ENCODE results near the gene AURKA. TPM values are rescaled to one million over a fixed set of nuclear protein-coding genes. Genes with fewer than 3 reads are reported as not detected.
"Not testable (repeated sequence)": the region's sequence is repeated elsewhere in the genome, so short reads cannot be mapped to it uniquely, and the experiment has no call there.

Gene AURKA
- total RNA-seq, 2 donors from 2014 or later: 110 to 142 TPM

- H3K27me3 Mint-ChIP-seq (ENCODE audit: low read depth): peaks cover 75% of the 10 kb centered on the region
- no peaks in the 10 kb centered on the region for H3K9me3 Mint-ChIP-seq
- ATAC-seq (replicated peaks in 1 of 2) (no peak), DNase-seq (no peak)
- no peak overlapping the region for H3K4me3 Mint-ChIP-seq
- peaks cover 4% of the 10 kb centered on the region for H3K4me1 Mint-ChIP-seq (ENCODE audit: low read depth)
- H3K27ac Mint-ChIP-seq: no peak overlapping the region
- H3K36me3 Mint-ChIP-seq (ENCODE audit: insufficient read depth in 2 of 2): no peaks in the 10 kb centered on the region
Observed at GRCh38 chr20:56342783-56343182, 49.2 kb downstream of the AURKA start.

GRCh38 chr20:56336709-56337108 lies 55.3 kb downstream of the AURKA start:
- not testable (repeated sequence) for H3K4me1 Mint-ChIP-seq (ENCODE audit: low read depth); H3K27ac Mint-ChIP-seq; H3K4me3 Mint-ChIP-seq; H3K36me3 Mint-ChIP-seq (ENCODE audit: insufficient read depth in 2 of 2); DNase-seq; ATAC-seq (replicated peaks in 1 of 2); H3K9me3 Mint-ChIP-seq
- H3K27me3 Mint-ChIP-seq (ENCODE audit: low read depth): peaks cover 49% of the 10 kb centered on the region

DNA sequence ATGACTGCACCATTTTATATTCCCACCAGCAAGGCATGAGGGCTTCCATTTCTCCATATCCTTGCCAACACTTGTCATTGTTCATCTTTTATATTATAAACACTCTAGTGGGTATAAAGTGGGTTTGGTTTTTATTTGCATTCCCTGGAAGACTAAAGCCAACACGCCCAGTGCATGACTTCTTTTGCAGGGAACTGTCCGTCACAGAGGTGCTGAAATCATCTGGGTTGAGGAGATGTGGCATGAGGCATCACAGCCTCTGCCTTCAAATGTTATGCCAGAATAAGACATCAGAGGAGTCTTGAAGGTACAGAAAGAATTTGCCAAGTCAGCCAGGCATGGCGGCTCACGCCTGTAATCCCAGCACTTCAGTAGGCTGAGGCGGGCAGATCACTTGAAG lies 63.2 kb downstream of the AURKA start:
- Mint-ChIP-seq H3K4me1 (ENCODE audit: low read depth) (no peaks in the 10 kb centered on the region), H3K27ac (no peak overlapping the region), H3K4me3 (no peak overlapping the region), H3K9me3 (no peaks in the 10 kb centered on the region), H3K36me3 (ENCODE audit: insufficient read depth in 2 of 2) (no peaks in the 10 kb centered on the region), H3K27me3 (ENCODE audit: low read depth) (peaks cover 14% of the 10 kb centered on the region)
- DNase-seq (peak in 1 of 2 donors; percentile 3), ATAC-seq (replicated peaks in 1 of 2) (no peak)

DNA sequence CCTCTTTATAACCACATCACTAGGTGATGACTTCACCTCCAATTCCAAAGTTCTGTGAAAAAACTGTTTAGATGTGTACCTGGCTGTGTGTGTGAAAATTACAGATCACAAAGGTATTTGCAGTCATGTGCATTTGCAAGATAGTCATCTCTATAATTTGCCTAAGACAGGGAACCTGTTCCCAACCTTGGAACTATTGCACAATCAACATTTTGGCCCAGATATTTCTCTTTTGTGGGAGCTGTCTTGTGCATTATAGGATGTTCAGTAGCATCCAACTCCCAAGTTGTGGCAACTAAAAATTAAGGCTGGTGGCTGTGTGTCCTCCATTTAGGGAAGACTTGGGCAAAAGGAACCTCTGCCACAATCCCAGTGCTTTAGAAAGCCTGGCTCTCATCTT lies 67.2 kb downstream of the AURKA start:
- H3K27me3 Mint-ChIP-seq (ENCODE audit: low read depth): peaks cover 6% of the 10 kb centered on the region
- H3K36me3 Mint-ChIP-seq (ENCODE audit: insufficient read depth in 2 of 2): no peaks in the 10 kb centered on the region
- ATAC-seq (replicated peaks in 1 of 2) (no peak), DNase-seq (no peak)
- no peaks in the 10 kb centered on the region for H3K9me3 Mint-ChIP-seq
- H3K4me1 Mint-ChIP-seq (ENCODE audit: low read depth): no peaks in the 10 kb centered on the region
- H3K4me3 Mint-ChIP-seq: no peak overlapping the region
- H3K27ac Mint-ChIP-seq: no peak overlapping the region

DNA sequence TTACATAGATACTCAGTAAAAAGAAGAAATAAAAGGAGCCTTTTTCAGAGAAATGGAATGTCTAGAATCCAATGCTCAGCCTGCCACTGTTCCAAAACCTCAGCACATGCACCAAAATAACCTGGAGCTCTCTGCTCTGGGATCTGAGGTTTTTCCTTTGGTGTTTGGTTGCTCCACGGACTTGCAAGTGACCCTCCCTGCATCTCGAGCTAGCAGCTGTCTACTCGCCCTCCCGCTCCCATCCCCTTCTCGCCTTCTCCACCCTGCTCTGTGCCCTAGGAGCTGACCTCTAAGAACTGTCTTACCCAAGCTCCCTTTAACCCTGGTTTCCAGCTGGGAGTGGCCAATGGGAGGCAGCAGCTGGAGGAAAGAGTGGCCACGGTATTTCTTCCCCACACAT lies 68.4 kb downstream of the AURKA start:
- no peak for ATAC-seq (replicated peaks in 1 of 2)
- Mint-ChIP-seq H3K4me1 (ENCODE audit: low read depth) (no peaks in the 10 kb centered on the region), H3K36me3 (ENCODE audit: insufficient read depth in 2 of 2) (no peaks in the 10 kb centered on the region), H3K27me3 (ENCODE audit: low read depth) (peaks cover 6% of the 10 kb centered on the region), H3K4me3 (no peak overlapping the region), H3K9me3 (no peaks in the 10 kb centered on the region), H3K27ac (no peak overlapping the region)
- no peak for DNase-seq

DNA sequence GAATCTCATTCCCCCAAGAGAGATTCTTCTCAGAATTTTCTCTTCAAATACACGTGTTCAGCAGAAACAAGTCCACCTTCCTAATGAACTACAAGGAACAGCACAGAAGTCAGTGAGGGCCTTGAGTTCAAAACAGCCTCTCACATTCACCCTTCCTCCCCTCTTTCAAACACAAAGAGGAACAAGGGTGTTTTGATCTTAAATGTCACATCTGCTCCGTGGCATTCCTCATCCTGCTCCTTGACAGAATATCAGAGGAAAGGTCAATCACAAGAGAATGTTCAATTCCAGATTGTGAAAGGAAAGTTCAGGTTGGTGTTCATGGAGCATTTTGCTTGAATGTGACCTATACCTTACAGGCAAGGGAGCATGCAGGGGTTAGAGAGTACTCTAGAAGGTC lies 68.8 kb downstream of the AURKA start:
- Mint-ChIP-seq H3K4me1 (ENCODE audit: low read depth) (no peaks in the 10 kb centered on the region), H3K36me3 (ENCODE audit: insufficient read depth in 2 of 2) (no peaks in the 10 kb centered on the region), H3K9me3 (no peaks in the 10 kb centered on the region), H3K27ac (no peak overlapping the region), H3K4me3 (no peak overlapping the region), H3K27me3 (ENCODE audit: low read depth) (peaks cover 6% of the 10 kb centered on the region)
- ATAC-seq (replicated peaks in 1 of 2) (no peak), DNase-seq (no peak)

- Mint-ChIP-seq H3K36me3 (ENCODE audit: insufficient read depth in 2 of 2) (no peaks in the 10 kb centered on the region), H3K27ac (no peak overlapping the region), H3K9me3 (no peaks in the 10 kb centered on the region), H3K4me1 (ENCODE audit: low read depth) (no peaks in the 10 kb centered on the region), H3K4me3 (no peak overlapping the region), H3K27me3 (ENCODE audit: low read depth) (peaks cover 6% of the 10 kb centered on the region)
- ATAC-seq (replicated peaks in 1 of 2): no peak
- DNase-seq: no peak
Observed at GRCh38 chr20:56322681-56323080, 69.3 kb downstream of the AURKA start.

Other genes starting within 250 kb of the AURKA start
- gene MC3R, start 143.5 kb downstream of the AURKA start, total RNA-seq: not detected
- gene FAM210B, start 33.2 kb downstream of the AURKA start, total RNA-seq: 1 to 10 TPM; 4.6 to 4.9 TPM
- gene CSTF1, start 430 bp upstream of the AURKA start, total RNA-seq: 10 to 100 TPM; 63.7 to 74.5 TPM
- gene CASS4, start 20.0 kb upstream of the AURKA start, total RNA-seq: 1 to 10 TPM; 3.5 to 6.9 TPM
- 10 to 100 TPM; 80.8 to 82.7 TPM for gene RTF2, start 76.4 kb upstream of the AURKA start, total RNA-seq
- 1 to 10 TPM; 1.7 to 2.2 TPM for gene FAM209A, start 132.5 kb upstream of the AURKA start, total RNA-seq
- 1 to 10 TPM; 1.3 to 1.7 TPM for gene FAM209B, start 141.0 kb upstream of the AURKA start, total RNA-seq
- under 1 TPM in 1 of 2 donors, not detected in 1; 0.07 TPM for gene TFAP2C, start 237.1 kb upstream of the AURKA start, total RNA-seq

Data from activated T-cell treated with anti-CD3 and anti-CD28 coated beads, Interleukin-2, amount 50 U/mL, for 72 hours (primary cell).